Transverse colon (tissue), 4 donors: ENCODE results near the gene DDX1.

Experiments used
- CTCF ChIP-seq, 5 experiments: fragments of 200-600 bp in 3 of 5; fragments of 450-650 bp in 2 of 5; sonication (generic) in 3 of 5; IDR thresholded peaks; 1 replicate in 2 of 5; 2 replicates in 3 of 5; pipeline ENCODE4 v1.5.1; 2016 to 2017; ENCODE audit warnings: antibody characterized with exemption in 5 of 5, inconsistent platforms in 3 of 5, mild to moderate bottlenecking in 2 of 5, moderate library complexity in 1 of 5
- EP300 ChIP-seq: sonication (generic); formaldehyde crosslinking; IDR thresholded peaks from one replicate; pipeline ENCODE4 v1.6.1; 2017; ENCODE audit warnings: antibody characterized with exemption, low read depth
- POLR2A ChIP-seq: fragments of 450-650 bp; IDR thresholded peaks from one replicate; pipeline ENCODE4 v1.6.1; 2016; ENCODE audit warnings: antibody characterized with exemption, mild to moderate bottlenecking, moderate library complexity
- POLR2AphosphoS5 ChIP-seq, 3 donors: sonication (generic); formaldehyde crosslinking; IDR thresholded peaks; one replicate each; pipeline ENCODE4 v1.6.1; 2016; ENCODE audit warnings: antibody characterized with exemption in 3 of 3

- no peak for TF ChIP-seq CTCF (IDR thresholded peaks at IDR 0.05)
- TF ChIP-seq POLR2AphosphoS5 (IDR thresholded peaks at IDR 0.05), result no peak
- no peak for TF ChIP-seq POLR2A
- TF ChIP-seq EP300, result no peak
Observed at GRCh38 chr2:15566912-15567311, 24.8 kb upstream of the DDX1 start.
